Measurements from ENCODE around the gene NEK9.

Gene NEK9

DNA sequence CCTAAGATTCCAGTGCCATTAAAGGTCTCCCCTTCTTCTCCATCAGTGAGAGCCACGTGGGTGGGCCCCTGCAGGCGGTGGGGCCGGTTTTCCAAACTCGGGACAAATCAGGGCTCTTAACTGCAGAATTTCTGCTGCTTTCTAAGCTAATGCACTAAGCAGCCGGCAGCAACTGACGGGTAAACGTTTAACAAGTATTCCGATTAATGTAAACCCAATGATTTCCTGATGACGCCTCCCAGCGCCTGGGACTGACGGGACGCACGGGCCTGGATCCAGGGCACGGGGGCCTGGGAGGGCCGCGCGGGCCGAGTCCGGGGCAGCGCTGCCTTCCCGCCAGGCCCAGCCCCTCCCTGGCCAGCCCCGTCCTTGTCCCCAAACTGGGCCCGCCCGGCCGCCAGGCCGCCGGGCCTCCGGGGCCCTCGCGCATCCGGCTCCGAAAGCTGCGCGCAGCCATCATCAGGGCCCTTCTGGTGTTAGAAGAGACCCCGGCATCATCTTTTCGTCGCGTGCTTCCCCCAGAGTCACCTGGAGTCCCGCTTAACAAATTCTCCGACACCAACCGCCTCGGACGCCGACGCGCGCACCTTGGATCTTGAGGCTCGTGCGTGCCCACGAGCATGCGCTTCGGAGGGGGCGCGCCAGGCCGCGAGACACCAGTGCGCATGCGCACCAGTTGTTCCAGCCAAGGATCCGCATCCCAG, 75.8 kb downstream of the NEK9 start, which contains the start of gene MLH3:
Gene MLH3, minus strand, starts transcription at position 616 of the 704 bp plus-strand sequence. CDS start 1,812 bp downstream, outside the sequence.
- TF ChIP-seq GATA3 (IDR thresholded peaks at IDR 0.05; ENCODE audit: low read depth, low read length): no peak
- TF ChIP-seq GATA2 (IDR thresholded peaks at IDR 0.05; ENCODE audit: low read depth, low read length): peak; percentile 11; the same call in 1 of the 2 replicates

DNA sequence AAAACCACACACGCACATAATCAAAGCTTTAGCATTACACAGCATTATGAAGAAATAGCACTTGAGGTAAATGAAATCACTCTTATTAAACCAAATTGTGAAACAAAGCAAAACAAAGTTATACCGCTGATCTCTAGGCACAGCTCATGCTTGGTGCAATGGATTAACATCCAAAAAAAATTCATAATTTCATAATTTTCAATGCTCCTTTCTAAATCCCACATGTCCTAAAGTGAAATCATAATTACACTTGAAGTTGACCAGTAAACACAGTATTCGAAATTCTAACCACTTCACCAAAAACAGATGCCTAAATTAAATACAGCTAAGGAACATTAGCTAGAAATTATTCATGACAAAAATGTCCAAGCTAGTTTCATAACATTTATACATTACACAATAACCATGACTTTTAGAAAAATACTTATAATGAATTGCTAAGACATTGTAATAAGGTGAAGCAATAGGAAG, 77.1 kb downstream of the NEK9 start:
- TF ChIP-seq GATA3 (IDR thresholded peaks at IDR 0.05; ENCODE audit: low read depth, low read length): no peak

DNA sequence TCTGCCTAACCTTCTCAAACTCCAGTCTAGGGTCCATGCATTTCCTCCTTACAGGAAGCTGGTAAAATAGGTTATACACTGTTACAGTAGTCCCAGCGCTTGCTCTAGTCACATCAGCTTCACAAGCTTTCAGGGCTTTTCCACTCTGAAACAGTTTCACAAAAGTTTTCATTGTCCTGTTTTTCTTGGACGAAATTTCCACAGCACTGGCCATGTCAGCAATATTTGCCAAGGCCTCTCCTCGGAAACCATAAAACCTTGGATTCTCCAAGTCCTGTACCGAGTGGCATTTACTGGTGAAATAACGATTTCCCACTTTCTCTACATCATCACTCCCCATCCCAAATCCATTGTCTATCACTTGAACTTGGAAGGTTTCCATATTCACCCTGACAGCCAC, 77.7 kb downstream of the NEK9 start:
- no peak for TF ChIP-seq GATA2 (IDR thresholded peaks at IDR 0.05; ENCODE audit: low read depth, low read length)

DNA sequence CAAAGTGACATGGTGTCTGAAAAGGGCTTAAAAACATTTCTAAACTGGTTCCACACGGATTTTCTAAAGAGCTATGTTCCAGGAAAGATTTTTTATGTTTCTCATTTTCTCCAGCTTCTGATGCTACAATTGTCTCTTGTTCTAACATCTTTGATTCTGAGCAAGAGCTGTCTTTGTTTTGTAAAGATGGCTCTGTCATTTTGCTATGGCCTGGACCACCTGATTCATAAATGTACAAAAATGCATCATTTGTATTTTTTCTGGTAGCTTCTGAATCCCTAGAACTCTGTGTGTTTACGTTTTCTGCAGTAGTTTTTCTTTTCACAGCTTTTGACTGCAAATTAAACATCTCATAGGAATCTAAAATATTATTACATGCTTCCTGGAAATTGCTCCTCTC, 78.7 kb downstream of the NEK9 start:
- TF ChIP-seq GATA3 (IDR thresholded peaks at IDR 0.05; ENCODE audit: low read depth, low read length) (no peak), GATA2 (IDR thresholded peaks at IDR 0.05; ENCODE audit: low read depth, low read length) (no peak)

DNA sequence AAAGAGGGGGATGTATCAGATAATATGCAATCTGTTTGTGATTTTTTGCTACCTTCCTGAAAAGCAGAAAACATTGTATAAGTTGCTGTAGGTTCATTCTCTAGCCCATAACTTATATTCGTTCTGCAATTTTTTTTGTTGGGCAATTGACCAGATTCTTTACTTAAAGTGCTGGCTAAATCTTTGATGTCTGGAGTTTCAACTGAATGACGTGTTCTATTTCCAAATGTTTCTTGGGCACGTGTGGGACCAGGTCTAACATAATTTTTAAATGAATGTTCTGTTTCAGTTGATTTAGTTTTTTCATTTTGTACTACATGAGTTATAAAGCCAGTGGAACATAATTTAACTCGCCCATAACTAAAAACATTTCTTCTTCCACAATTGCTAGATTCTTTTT, 79.3 kb downstream of the NEK9 start:
- TF ChIP-seq GATA2 (IDR thresholded peaks at IDR 0.05; ENCODE audit: low read depth, low read length) (no peak), GATA3 (IDR thresholded peaks at IDR 0.05; ENCODE audit: low read depth, low read length) (no peak)

DNA sequence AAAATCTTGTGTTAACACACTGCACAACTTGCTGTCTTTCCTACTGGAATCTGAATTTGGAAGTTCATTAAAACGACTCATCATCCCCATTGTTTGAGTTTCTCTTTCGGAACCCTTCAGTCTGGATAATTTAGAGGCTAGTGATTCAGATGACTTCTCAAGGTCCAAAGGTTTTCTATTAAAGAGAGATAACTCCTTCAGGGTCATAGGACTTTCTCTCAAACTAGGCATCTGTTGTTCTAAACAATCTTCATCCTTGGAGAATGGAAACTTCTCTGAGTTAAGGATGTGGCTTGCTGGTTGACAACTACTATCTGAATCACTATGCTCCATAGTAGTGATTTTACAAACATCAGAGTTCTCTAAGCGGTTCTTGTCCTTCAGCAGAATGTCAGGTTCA, 79.9 kb downstream of the NEK9 start:
- no peak for TF ChIP-seq GATA2 (IDR thresholded peaks at IDR 0.05; ENCODE audit: low read depth, low read length)

DNA sequence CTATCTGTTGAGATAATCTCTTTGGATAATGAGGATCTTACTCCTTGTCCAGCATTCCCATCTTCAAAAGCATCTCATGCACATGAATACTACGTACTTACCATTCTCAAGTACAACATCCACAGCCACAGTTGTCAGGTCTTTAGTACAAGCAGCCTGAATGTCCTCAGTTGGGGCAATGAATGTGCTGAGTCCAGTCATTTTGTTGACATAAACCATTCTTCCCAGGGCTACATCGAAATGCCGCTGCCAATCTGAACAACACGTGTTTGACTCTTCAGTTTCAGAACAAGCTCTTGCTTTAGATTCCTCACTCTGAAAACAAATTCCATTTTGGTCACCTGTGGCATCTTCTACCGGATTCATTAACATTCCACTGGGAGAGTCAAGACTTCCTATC, 80.6 kb downstream of the NEK9 start:
- TF ChIP-seq GATA2 (IDR thresholded peaks at IDR 0.05; ENCODE audit: low read depth, low read length) (no peak), GATA3 (IDR thresholded peaks at IDR 0.05; ENCODE audit: low read depth, low read length) (no peak)

DNA sequence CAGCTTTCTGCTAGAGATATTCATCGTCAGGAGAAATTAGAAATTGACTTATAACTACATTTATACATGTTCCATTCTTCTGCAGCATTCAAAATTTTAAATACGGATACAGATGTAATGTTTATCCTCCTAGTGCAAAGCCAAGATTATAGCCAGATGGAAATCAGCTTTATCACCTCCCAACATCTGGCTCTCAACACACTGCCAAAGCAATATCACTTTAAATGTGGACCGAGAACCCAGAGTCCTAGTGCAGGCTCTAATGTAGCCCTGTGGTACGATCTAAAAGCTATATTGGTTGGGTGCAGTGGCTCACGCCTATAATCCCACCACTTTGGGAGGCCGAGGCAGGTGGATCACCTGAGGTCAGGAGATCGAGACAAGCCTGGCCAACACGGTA, 82.1 kb downstream of the NEK9 start:
- TF ChIP-seq GATA3 (IDR thresholded peaks at IDR 0.05; ENCODE audit: low read depth, low read length) (no peak), GATA2 (IDR thresholded peaks at IDR 0.05; ENCODE audit: low read depth, low read length) (peak; percentile 63)

DNA sequence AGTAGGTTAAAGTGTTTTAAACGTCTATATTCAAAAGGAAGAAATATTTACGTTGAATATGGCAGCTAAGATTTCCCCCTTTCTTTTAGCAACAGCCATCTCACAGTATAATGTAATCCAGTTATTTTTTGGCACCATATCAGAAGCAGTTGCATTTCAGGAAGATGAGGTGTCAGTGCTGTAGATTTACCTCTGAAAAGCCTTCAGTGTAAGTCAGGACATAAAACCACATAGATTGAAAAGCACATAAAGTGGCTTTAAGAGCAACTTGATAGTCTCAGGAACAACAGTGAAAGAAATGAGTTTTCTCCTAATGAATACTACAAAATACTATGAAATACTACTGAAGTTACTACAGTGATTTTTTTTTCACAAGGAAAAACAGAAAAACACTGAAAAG, 82.5 kb downstream of the NEK9 start:
- TF ChIP-seq GATA2 (IDR thresholded peaks at IDR 0.05; ENCODE audit: low read depth, low read length): no peak
- TF ChIP-seq GATA3 (IDR thresholded peaks at IDR 0.05; ENCODE audit: low read depth, low read length): no peak

DNA sequence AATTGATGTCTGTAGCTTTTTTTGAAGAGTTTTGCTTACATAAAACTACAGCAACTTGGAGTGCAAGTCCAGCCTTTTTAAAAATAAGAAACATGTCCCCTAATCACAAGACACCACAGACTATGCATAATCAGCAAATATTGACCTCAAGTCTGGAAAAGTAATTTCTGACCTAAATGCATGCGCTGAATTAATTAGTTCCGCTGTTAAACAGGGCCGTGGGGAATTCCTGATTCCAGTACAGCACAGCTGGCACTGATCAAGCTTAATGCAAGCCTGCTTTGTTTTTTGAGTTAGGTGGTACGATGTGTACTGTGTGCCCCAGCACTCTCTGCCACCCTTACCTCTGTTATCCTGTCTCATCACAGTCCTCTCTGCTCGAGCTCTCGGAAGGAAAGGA, 84.8 kb downstream of the NEK9 start:
- TF ChIP-seq GATA3 (IDR thresholded peaks at IDR 0.05; ENCODE audit: low read depth, low read length) (no peak), GATA2 (IDR thresholded peaks at IDR 0.05; ENCODE audit: low read depth, low read length) (0 out of 2 replicates have a peak, but pooled peaks have one; percentile 19)

DNA sequence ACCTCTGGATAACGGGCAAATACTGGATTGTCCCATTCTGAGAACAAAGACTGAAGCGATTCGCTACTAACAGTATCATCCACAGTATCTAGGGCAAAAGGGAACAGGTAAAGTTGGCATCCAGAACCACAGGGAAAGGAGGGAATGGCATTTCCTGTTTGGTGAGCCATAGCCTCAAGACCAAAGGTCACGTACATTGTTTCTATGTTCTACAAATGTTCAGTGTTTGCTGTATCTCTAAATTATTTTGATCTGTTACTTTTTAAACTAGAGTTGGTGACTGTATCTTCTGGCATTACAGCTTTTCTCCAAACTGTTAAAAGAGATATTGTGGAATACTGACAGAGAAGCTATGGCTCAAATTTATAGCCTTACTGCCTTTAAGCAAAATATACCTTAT, 85.2 kb downstream of the NEK9 start:
- no peak for TF ChIP-seq GATA3 (IDR thresholded peaks at IDR 0.05; ENCODE audit: low read depth, low read length)
- no peak for TF ChIP-seq GATA2 (IDR thresholded peaks at IDR 0.05; ENCODE audit: low read depth, low read length)

DNA sequence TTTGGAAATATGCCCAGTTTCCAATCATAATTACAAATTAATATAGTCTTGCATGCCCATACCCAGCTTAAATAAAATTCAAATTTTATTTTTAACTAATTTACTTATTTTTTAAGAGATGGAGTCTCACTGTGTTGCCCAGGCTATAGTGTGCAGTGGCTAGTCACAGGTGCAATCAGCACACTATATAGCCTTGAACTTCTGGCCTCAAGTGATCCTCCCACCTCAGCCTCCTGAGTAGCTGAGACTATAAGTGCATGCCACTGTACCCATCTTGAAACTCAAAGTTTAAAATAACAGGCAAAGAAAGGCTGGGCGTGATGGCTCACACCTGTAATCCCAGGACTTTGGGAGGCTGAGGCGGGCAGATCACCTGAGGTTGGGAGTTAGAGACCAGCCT, 85.9 kb downstream of the NEK9 start:
- TF ChIP-seq GATA2 (IDR thresholded peaks at IDR 0.05; ENCODE audit: low read depth, low read length) (no peak), GATA3 (IDR thresholded peaks at IDR 0.05; ENCODE audit: low read depth, low read length) (no peak)

DNA sequence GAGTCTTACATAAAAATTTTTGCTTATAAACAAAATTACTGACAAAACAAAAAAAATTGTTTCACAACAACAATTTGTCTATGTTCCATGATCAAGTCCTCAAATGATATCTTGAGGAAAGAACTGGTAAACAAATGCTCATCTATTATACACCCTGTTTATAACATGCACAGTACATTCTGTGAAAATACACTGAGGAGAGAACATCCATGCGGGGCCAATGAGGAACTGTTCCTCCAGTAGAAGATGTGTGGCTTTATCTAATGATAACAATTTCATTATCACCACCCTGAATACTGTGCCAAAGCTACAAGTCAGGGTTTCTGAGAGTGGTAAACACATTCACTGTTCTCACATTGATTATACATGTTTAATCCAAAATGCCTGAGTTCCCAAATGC, 86.3 kb downstream of the NEK9 start:
- TF ChIP-seq GATA3 (IDR thresholded peaks at IDR 0.05; ENCODE audit: low read depth, low read length) (no peak), GATA2 (IDR thresholded peaks at IDR 0.05; ENCODE audit: low read depth, low read length) (no peak)

DNA sequence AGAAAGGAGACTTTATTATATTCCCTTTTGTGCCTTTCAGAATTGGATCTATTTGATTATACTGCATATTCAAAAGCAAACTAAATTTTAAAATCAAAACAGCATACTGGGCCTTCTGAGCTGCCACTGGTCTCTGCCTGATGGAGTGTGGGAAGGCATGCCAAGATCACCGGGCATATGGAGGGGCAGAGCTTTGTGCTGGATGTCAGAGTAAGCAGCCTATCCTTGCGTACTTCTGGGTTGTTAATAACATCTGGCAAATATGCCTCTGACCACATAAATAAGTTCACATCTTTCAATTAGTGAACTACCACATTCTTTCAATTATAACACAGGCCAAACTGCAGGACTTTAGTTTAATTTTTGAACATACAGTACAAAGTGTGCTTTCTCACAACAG, 93.9 kb downstream of the NEK9 start:
- TF ChIP-seq GATA3 (IDR thresholded peaks at IDR 0.05; ENCODE audit: low read depth, low read length) (no peak), GATA2 (IDR thresholded peaks at IDR 0.05; ENCODE audit: low read depth, low read length) (no peak)

DNA sequence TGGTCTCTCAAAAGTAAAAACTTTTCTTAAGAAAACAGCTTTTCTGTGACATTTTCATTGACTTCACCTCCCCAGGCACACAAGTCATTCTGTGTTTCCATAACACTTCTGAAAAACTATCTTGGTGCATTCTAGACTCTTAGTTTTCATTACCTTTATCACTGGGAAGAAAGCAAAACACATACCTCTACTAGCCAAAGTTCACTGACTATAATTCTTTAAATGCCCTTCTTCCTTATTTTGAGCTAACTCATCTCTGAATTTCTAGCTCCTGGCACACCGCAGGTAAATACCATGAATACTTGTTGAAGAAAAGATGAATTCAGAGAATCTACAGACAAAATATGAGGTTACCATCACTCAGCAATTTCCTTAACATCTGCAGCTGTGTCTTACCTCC, 96.7 kb downstream of the NEK9 start:
- TF ChIP-seq GATA2 (IDR thresholded peaks at IDR 0.05; ENCODE audit: low read depth, low read length): no peak
- TF ChIP-seq GATA3 (IDR thresholded peaks at IDR 0.05; ENCODE audit: low read depth, low read length): no peak

Data from SH-SY5Y (cell line).